HepG2 (cell line): ENCODE measurements around the gene ETFB. TPM values are rescaled to one million over a fixed set of nuclear protein-coding genes. Genes with fewer than 3 reads are reported as not detected.

Source experiments
- CERS6 ChIP-seq: sonication (generic); formaldehyde crosslinking; IDR thresholded peaks from 2 replicates; pipeline ENCODE4 v1.5.0; 2020; ENCODE audit warnings: missing genetic modification reagents
- FOXM1 ChIP-seq: sonication (generic); formaldehyde crosslinking; IDR thresholded peaks from 2 replicates; pipeline ENCODE4 v1.5.0; 2020; ENCODE audit warnings: missing genetic modification reagents
- IRX3 ChIP-seq: sonication (generic); formaldehyde crosslinking; IDR thresholded peaks from 2 replicates; pipeline ENCODE4 v1.8.1; 2023; ENCODE audit warnings: mild to moderate bottlenecking, low read depth, missing genetic modification reagents, borderline replicate concordance
- KAT2B ChIP-seq: fragments of 150-350 bp; IDR thresholded peaks from 2 replicates; pipeline ENCODE4 v1.6.1; 2014; ENCODE audit warnings: low read depth, low read length, borderline replicate concordance
- KDM5A ChIP-seq: fragments of 200-600 bp; sonication (generic); IDR thresholded peaks from 2 replicates; pipeline ENCODE4 v1.7.0; 2018; ENCODE audit warnings: antibody characterized with exemption, mild to moderate bottlenecking, low read length, borderline replicate concordance
- MAFG ChIP-seq: sonication (generic); formaldehyde crosslinking; IDR thresholded peaks from 2 replicates; pipeline ENCODE4 v1.5.1; 2020; ENCODE audit warnings: mild to moderate bottlenecking, missing genetic modification reagents
- NCOA2 ChIP-seq: sonication (generic); formaldehyde crosslinking; IDR thresholded peaks from 2 replicates; pipeline ENCODE4 v1.8.0; 2022; ENCODE audit warnings: inconsistent platforms
- RARG ChIP-seq: sonication (generic); formaldehyde crosslinking; IDR thresholded peaks from 2 replicates; pipeline ENCODE4 v1.4.0; 2020; ENCODE audit warnings: low read depth, mild to moderate bottlenecking, missing genetic modification reagents
- SOX13 ChIP-seq, 3 experiments: fragments of 450-650 bp in 1 of 3; sonication (generic) in 1 of 3; formaldehyde crosslinking in 1 of 3; IDR thresholded peaks in 2 of 3; conservative IDR thresholded peaks in 1 of 3; 2 replicates each; pipeline versions ENCODE4 v1.5.0 to v1.6.1; 2016 to 2020; ENCODE audit warnings: antibody characterized with exemption in 1 of 3, mild to moderate bottlenecking in 1 of 3, missing compliant biosample characterization in 1 of 3, missing genetic modification reagents in 1 of 3, moderate library complexity in 1 of 3
- SP5 ChIP-seq: IDR thresholded peaks from 2 replicates; pipeline ENCODE4 v1.6.1; 2016; ENCODE audit warnings: low read depth, borderline replicate concordance
- TEF ChIP-seq: sonication (generic); formaldehyde crosslinking; IDR thresholded peaks from 2 replicates; pipeline ENCODE4 v1.5.0; 2020; ENCODE audit warnings: missing genetic modification reagents
- ZNF232 ChIP-seq: sonication (generic); formaldehyde crosslinking; IDR thresholded peaks from 2 replicates; pipeline ENCODE4 v1.4.0; 2020; ENCODE audit warnings: missing genetic modification reagents, borderline replicate concordance
- ZNF24 ChIP-seq: fragments of 450-650 bp; IDR thresholded peaks from 2 replicates; pipeline ENCODE4 v1.6.1; 2017; ENCODE audit warnings: antibody characterized with exemption, mild to moderate bottlenecking
- ZNF3 ChIP-seq: IDR thresholded peaks from 2 replicates; pipeline ENCODE4 v1.7.0; 2017; ENCODE audit warnings: inconsistent platforms
- ZNF326 ChIP-seq: sonication (generic); formaldehyde crosslinking; IDR thresholded peaks from 2 replicates; pipeline ENCODE4 v1.4.0; 2020; ENCODE audit warnings: missing genetic modification reagents, borderline replicate concordance
- ZNF446 ChIP-seq: sonication (generic); formaldehyde crosslinking; IDR thresholded peaks from 2 replicates; pipeline ENCODE4 v1.5.0; 2020; ENCODE audit warnings: mild to moderate bottlenecking, missing genetic modification reagents
- ZNF556 ChIP-seq: sonication (generic); formaldehyde crosslinking; IDR thresholded peaks from 2 replicates; pipeline ENCODE4 v1.4.0; 2020; ENCODE audit warnings: mild to moderate bottlenecking, missing genetic modification reagents, borderline replicate concordance
- ZNF678 ChIP-seq: sonication (generic); formaldehyde crosslinking; IDR thresholded peaks from 2 replicates; pipeline ENCODE4 v1.4.0; 2020; ENCODE audit warnings: mild to moderate bottlenecking, missing genetic modification reagents
- ZNF720 ChIP-seq: sonication (generic); formaldehyde crosslinking; IDR thresholded peaks from 2 replicates; pipeline ENCODE4 v1.4.0; 2020; ENCODE audit warnings: missing genetic modification reagents
- polyA plus RNA-seq, 8 experiments: library from polyadenylated mRNA; depleted of rRNA in 3 of 8; stranded (reverse) in 7 of 8; unstranded in 1 of 8; fragments of >200 nt; fragmentation: Illumina TruSeq in 4 of 8; extraction: Trizol in 4 of 8; gene quantifications; 2 replicates each; pipeline versions ENCODE4 v1.2.1 to v1.2.3, GENCODE V29; 2011 to 2016; ENCODE audit warnings: low read depth in 4 of 8, missing spikeins in 1 of 8, mixed read lengths in 1 of 8; ENCODE audit not compliant: insufficient read depth in 1 of 8
- total RNA-seq, 5 experiments: library from RNA; depleted of rRNA; stranded (reverse); fragments of >200 nt; fragmentation: Illumina TruSeq; extraction: Trizol; gene quantifications; 2 replicates each; pipeline ENCODE4 v1.2.3, GENCODE V29; 2016; ENCODE audit warnings: low read depth in 1 of 5
- TF ChIP-seq, protein P1 (sequence below): sonication (generic); formaldehyde crosslinking; IDR thresholded peaks from 2 replicates; pipeline ENCODE4 v1.8.1; 2023; ENCODE audit warnings: mild to moderate bottlenecking, missing genetic modification reagents
- TF ChIP-seq, protein P2 (sequence below): IDR thresholded peaks from 2 replicates; pipeline ENCODE4 v1.6.1; 2016; ENCODE audit warnings: low read depth, missing genetic modification reagents, missing compliant biosample characterization

The ETFB gene
- total and polyA plus RNA-seq, 2 of the 13 experiments (the other 11 are each of a cell fraction or from before 2014, with no cell fraction given): 678 to 1,314 TPM

- TF ChIP-seq, protein P1, sequence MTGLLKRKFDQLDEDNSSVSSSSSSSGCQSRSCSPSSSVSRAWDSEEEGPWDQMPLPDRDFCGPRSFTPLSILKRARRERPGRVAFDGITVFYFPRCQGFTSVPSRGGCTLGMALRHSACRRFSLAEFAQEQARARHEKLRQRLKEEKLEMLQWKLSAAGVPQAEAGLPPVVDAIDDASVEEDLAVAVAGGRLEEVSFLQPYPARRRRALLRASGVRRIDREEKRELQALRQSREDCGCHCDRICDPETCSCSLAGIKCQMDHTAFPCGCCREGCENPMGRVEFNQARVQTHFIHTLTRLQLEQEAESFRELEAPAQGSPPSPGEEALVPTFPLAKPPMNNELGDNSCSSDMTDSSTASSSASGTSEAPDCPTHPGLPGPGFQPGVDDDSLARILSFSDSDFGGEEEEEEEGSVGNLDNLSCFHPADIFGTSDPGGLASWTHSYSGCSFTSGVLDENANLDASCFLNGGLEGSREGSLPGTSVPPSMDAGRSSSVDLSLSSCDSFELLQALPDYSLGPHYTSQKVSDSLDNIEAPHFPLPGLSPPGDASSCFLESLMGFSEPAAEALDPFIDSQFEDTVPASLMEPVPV: peak; percentile 58; the same call in 1 of the 2 replicates
- TF ChIP-seq ZNF326 (CRISPR knock-in tag) (no peak), TEF (no peak), CERS6 (CRISPR knock-in tag) (no peak), IRX3 (CRISPR knock-in tag) (0 out of 2 replicates have a peak, but pooled peaks have one; percentile 67), ZNF678 (CRISPR knock-in tag) (no peak), MAFG (CRISPR knock-in tag) (no peak), RARG (CRISPR knock-in tag) (no peak; the same call in 1 of the 2 replicates), SP5 (CRISPR knock-in tag) (peak; percentile 75; the same call in 1 of the 2 replicates), ZNF24 (no peak), ZNF556 (CRISPR knock-in tag) (peak; percentile 72; the same call in 1 of the 2 replicates), KDM5A (no peak; the same call in 1 of the 2 replicates), NCOA2 (CRISPR knock-in tag) (no peak), FOXM1 (no peak), ZNF720 (no peak), ZNF446 (CRISPR knock-in tag) (no peak), ZNF232 (CRISPR knock-in tag) (no peak), ZNF3 (CRISPR knock-in tag) (no peak), SOX13 (IDR thresholded peaks at IDR 0.05) (no peak), SOX13 (CRISPR knock-in tag; conservative IDR thresholded peaks at IDR 0.05 in 1 of 2, IDR thresholded peaks at IDR 0.05 in 1 of 2) (peak in 1 of 2 experiments; percentile 29; a peak in 2 of 4 replicates), KAT2B (no peak)
- TF ChIP-seq, protein P2, sequence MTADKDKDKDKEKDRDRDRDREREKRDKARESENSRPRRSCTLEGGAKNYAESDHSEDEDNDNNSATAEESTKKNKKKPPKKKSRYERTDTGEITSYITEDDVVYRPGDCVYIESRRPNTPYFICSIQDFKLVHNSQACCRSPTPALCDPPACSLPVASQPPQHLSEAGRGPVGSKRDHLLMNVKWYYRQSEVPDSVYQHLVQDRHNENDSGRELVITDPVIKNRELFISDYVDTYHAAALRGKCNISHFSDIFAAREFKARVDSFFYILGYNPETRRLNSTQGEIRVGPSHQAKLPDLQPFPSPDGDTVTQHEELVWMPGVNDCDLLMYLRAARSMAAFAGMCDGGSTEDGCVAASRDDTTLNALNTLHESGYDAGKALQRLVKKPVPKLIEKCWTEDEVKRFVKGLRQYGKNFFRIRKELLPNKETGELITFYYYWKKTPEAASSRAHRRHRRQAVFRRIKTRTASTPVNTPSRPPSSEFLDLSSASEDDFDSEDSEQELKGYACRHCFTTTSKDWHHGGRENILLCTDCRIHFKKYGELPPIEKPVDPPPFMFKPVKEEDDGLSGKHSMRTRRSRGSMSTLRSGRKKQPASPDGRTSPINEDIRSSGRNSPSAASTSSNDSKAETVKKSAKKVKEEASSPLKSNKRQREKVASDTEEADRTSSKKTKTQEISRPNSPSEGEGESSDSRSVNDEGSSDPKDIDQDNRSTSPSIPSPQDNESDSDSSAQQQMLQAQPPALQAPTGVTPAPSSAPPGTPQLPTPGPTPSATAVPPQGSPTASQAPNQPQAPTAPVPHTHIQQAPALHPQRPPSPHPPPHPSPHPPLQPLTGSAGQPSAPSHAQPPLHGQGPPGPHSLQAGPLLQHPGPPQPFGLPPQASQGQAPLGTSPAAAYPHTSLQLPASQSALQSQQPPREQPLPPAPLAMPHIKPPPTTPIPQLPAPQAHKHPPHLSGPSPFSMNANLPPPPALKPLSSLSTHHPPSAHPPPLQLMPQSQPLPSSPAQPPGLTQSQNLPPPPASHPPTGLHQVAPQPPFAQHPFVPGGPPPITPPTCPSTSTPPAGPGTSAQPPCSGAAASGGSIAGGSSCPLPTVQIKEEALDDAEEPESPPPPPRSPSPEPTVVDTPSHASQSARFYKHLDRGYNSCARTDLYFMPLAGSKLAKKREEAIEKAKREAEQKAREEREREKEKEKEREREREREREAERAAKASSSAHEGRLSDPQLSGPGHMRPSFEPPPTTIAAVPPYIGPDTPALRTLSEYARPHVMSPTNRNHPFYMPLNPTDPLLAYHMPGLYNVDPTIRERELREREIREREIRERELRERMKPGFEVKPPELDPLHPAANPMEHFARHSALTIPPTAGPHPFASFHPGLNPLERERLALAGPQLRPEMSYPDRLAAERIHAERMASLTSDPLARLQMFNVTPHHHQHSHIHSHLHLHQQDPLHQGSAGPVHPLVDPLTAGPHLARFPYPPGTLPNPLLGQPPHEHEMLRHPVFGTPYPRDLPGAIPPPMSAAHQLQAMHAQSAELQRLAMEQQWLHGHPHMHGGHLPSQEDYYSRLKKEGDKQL: no peak
Observed at GRCh38 chr19:51367565-51368365, 1.6 kb upstream of the ETFB start (continued).
